ENCODE measurements around the gene ARHGAP26.
"Not testable (repeated sequence)": the region's sequence is repeated elsewhere in the genome, so short reads cannot be mapped to it uniquely, and the experiment has no call there.

ARHGAP26 gene

DNA sequence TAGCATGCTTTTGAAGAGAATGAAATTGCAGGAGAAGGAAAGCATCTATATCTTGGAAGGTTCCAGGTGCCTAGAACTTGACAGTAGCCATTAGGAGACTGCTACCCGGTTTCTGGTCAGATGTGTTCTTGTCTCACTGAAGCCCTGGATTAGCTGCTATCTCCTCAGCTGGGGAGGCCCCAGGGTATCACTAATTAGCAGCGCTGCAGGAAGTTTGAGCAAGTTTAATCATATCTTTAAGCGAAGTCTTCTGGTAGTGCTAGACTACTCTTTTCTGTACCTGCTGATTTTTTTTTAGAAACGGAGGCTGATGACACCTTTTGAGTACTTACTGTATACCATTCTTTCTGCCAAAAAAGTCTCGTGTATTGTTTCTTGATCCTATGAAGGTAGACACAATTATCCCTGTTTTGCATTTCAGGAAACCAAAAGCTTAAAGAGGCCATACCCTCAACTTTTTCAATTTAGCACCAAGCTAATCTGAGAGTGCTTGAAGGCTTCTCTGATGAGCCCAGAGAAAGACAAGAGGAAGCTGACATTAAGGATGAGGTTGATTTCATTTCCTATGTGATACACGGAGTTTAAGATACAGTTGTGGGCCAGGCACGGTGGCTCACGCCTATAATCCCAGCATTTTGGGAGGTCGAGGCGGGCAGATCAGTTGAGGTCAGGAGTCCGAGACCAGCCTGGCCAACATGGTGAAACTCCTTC lies 201.3 kb downstream of the ARHGAP26 start:
- DNase-seq, result no peak

DNA sequence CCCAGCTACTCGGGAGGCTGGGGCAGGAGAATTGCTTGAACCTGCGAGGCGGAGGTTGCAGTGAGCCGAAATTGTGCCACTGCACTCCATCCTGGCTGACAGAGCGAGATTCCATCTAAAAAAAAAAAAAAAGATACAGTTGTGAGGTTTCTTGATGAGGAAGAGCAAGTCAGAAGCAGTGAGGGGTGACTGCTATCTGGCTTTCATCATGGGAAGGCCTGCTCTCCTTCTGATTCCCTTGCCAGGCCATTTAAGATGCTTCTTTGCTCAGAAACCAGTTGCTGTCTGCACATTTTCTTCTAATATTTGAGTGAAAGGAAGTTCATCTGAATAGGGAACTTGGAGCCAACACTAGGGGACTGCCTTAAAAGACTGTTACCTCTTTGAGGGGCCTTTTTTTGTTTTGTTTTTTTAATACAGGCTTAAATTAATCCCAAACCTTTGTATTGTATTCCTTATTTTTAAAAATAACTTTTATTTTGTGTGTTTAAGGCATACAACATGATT lies 201.9 kb downstream of the ARHGAP26 start:
- DNase-seq, result no peak

DNA sequence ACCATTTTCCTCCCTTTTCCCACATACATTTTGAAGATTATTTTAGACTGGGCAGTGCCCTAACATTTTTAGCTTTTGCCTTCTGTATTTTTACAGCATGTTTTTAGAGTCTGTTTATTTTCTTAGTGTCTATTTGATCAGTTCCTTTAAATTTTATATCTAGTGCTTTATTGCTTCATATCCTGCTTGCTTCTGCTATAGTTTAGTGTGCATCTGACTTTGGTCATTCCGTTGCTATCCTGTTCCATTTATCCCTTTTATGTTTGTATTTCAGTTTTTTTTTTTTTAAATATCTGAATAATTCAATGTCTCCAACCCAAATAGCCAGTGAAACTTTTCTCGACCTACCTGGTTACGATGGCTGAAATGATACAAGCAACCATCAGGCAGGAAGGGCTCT lies 203.8 kb downstream of the ARHGAP26 start:
- no peak for DNase-seq

DNA sequence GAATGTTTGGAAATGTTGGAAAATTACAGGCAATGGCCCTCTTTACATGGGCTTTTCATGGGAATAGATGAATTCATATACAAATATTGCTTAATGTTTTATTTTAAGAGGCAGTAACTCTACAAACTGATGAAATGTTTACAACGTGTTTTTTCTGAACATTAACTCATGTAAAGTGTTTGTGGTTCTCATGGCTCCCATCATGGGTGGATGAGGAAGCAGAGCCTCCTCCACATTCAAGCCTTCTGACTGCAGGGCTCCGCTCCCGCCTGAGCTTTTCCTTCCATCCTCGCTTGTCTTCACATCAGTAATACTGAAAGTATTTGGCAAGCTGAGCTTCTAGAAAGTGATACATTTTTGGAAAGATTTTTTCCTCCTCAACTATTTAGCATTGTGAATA lies 204.2 kb downstream of the ARHGAP26 start:
- no peak for DNase-seq

DNA sequence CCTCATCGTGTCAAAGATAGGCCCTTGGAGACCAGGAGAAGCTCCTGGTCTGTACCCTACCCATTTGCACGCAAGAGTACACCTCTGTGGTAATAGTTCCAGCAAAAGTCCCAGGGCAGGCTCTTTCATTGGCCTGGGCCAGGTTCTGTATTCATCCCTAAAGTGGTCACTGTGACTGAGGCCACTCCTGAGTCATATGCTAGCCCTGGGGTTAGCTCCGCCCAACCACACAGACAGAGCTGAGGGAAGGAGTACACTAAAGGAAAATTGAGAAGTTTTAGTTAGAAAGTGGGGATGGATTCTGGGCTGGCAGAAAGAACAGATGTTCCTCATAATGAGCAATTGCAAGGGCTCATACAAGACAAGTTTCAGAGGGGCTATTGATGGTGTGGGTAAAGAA lies 206.7 kb downstream of the ARHGAP26 start:
- DNase-seq, result no peak

DNA sequence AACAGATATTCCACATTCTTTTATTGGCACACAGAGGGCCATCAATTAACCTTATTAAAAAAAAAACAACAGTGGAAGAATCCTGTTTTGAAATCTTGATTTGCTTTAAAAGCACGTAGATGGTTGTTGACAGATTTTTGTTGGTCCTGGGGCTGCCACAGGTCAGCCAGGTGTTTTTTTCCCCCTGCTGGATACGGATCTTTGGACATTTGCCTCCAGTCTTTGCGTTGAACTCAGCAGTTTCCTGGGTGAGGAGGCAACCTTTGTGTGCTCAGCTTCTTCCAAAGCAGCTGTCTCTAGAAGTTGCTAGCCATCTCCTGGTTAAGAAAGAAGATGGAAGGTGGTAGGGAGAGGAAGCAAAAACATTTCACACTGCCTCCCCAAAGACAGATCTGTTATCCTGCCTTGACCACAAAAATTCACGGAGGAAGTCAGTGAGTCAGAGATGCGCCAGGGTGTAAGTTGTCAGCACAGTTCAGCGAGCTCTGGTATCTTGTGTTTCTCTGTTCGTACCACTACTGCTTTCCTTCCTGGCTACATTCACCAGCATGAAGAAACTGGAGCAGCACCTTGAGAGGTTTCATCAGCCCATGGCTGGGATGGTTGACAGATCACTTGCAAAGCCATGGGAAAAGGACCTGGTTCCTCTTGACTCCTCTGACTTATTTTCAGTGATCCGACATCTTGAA lies 207.3 kb downstream of the ARHGAP26 start:
- peak; percentile 52 for DNase-seq

DNA sequence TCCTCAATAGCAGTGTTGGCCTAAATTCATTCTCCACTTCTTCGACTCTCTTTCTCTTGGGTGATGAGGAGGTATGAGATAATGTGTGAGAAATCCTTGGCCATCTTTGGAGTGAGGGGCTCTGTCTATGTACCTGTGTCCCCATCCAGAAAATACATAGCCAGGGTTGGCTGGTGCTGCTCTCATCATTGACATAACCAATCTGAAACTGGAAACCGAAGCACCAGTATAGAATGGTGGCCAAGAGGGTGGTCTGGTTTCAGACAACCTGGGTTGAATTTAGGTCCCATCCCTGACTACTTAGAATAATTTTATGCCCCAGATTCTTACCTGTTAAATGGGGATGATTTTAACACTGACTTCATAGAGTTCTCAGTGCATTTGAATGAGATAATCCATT lies 208.1 kb downstream of the ARHGAP26 start:
- no peak for DNase-seq

DNA sequence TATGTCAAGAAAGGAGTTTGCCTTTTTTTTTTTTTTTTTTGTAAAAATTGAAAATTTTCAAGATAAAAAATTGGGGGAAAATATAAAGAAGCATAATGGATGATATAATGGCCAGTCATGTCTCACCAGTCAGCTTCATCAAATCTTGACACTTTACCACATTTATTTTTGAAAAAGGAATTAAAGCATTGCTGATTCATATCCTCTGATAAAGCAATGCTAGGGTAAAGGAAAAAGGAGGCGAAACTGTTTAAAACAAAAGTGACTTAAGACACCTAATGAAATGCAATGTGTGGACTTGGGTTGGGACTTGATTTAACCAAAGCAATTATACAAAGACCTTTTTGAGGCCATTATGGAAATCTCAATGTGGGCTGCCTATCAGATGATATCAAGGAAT lies 208.5 kb downstream of the ARHGAP26 start:
- no peak for DNase-seq

DNA sequence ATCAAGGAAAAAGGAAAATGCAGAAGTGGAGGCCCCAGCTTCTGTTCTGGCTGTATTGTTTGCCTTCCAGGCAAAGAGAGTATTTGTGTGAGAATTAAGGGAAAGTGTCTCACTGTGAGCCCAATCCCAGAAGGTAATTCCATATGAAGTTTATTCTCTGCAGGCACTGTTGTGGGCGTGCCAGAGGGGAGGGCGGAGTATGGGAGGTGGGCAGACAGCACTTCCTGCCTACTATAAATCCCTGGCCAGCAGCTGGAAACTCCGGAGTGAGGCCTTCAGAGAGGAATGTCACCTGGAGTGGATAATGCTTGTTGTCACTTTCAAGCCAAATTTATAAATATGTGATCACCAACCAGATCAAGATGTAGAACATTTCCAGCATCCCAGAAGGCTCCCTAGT lies 209.5 kb downstream of the ARHGAP26 start:
- no peak for DNase-seq

DNA sequence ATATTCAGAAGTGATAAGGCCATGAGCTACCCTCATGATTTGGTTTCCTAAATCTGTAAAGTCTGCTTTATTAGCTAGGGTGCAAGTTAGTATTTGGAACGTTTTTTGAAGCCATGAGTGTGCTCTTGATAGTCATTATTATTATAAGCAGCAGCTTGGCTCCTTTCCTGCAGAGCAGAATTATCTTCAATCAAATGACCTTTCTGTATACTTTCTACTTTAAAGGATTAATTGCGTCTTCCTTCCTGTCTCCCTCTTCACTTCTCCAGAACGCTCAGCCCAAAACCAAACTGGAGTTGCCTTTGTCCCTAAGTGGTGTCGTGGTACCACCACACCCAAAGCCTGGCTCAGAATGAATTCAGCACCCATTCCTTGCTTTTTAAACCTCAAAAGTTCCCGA lies 211.3 kb downstream of the ARHGAP26 start:
- no peak for DNase-seq

DNA sequence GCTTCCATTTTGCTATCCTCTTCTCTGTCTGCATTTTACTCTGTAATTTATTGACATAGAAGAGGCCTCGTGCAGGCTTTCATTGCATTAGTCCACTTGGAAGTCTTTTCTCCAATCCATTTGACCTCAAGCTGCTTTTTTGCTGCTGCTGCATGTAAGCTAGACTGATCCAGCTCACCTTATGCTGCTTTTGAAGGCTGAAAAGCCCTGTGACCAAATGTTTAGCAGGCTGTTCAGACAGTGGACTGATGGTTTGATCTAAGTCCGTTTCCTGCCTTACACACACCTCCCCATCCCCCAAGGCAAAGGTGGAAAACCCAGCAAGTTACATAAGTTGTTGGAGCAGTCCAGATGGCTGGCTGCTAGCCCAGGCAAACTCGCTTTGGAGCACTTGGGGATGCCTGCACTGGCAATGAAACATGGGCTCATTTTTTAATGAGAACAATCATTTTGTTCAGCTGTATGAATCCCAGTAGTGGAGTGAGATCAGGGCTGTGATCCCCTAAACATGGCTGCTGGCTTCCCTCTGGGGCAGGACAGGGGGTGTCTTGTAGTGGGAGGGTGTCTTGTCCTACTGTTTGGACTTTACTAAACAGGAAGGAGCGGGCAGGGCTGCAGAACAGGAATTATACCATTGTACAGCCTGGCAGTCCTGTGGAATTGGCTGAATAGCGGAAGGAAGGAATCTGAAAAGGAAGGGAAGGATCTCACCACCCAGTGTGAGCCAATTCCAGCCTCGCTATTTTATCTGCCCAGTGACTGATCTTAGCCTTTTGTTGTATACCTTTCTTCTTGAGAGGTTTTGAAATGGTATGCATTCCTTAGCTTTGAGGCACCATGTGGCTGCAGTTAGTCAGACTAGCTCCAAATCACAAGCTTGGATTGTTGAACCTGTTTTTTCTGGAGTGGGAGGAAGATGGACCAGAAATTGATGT lies 212.0 kb downstream of the ARHGAP26 start:
- no peak for DNase-seq

DNA sequence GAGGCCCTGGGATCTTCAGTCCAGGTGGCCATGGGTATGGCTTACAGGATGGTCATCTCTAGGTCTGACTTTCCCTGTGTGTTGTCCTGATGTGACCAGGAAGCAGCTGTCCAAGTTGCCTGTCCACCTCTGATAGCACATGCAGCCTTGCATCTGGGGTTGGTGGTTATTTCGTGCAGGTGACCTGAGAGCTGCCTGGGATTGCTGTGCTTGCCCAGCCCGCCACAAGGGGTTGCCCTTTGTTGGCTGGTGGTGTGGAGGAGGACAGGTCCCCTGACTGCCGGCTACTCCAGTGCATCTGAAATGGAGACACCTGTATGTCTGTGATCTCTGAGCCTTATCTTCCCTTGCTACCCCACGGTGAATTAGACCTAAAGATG lies 212.6 kb downstream of the ARHGAP26 start:
- DNase-seq, result no peak

DNA sequence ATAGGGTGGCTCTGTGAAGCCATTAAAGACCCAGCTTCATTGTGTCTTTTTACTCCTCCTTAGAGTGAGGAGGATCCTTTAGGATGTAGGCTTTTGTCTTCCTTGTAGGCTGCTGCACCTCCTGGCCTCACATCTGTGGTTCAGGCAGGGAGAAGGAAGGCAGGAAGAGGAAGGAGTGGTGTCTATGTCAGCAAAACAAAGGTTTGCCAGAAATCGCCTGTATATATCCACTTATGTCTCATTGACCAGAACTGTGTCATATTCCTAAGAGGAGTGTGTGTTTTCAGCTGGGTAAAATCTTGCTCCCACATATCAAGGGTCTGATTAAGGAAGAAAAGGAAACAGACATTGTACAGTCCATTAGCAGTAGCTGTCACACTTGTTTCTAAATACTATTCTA lies 213.8 kb downstream of the ARHGAP26 start:
- no peak for DNase-seq

DNA sequence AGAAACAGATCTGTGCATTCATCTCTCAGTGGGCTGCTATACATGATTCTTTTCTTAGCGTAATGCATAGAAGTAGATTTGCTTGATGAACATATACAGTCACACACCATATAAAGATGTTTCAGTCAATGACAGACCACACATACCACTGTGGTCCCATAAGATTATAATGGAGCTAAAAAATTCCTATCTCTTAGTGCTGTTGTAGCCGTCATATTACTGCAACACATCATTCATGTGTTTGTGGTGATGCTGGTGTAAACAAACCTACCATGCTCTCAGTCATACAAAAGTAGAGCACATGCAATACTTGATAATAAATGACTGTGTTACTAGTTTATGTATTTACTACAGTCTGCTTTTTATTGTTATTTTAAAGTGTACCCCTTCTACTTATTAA lies 214.3 kb downstream of the ARHGAP26 start:
- DNase-seq, result no peak

DNA sequence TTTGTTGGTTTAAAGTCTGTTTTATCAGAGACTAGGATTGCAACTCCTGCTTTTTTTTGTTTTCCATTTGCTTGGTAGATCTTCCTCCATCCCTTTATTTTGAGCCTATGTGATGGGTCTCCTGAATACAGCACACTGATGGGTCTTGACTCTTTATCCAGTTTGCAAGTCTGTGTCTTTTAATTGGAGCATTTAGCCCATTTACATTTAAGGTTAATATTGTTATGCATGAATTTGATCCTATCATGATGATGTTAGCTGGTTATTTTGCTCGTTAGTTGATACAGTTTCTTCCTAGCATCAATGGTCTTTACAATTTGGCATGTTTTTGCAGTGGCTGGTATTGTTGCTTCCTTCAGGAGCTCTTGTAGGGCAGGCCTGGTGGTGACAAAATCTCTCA lies 219.1 kb downstream of the ARHGAP26 start:
- DNase-seq, result not testable (repeated sequence)

DNA sequence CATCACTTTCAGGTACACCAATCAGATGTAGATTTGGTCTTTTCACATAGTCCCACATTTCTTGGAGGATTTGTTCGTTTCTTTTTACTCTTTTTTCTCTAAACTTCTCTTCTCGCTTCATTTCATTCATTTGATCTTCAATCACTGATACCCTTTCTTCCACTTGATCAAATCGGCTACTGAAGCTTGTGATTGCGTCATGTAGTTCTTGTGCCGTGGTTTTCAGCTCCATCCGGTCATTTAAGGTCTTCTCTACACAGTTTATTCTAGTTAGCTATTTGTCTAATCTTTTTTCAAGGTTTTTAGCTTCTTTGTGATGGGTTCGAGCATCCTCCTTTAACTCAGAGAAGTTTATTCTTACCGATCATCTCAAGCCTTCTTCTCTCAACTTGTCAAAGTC lies 219.9 kb downstream of the ARHGAP26 start:
- not testable (repeated sequence) for DNase-seq

DNA sequence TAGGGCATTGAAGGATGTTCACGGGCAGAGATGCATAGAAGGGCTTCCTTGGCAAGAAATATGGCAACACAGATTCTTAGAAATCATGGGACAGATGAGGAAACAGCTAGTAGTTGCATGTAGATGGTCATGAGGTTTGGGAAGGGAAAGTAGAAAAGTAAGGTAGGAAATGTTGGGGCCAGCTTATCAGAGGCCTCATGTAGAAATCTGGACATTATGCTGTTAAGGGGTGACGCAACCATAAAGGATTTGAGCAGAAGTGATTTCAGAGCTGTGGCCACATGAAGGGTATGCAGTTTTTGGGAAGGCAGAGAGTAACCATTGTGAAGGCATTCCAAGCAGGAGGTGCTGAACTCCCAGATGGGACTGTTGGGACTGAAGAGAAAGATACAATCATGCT lies 224.0 kb downstream of the ARHGAP26 start:
- no peak for DNase-seq

DNA sequence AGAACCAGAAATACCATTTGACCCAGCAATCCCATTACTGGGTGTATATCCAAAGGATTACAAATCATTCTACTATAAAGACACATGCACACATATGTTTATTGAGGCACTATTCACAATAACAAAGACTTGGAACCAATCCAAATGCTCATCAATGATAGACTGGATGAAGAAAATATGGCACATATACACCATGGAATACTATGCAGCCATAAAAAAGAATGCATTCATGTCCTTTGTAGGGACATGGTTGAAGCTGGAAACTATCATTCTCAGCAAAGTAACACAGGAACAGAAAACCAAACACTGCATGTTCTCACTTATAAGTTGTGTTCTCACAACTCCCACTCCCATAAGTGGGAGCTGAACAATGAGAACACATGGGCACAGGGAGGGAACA lies 225.4 kb downstream of the ARHGAP26 start:
- not testable (repeated sequence) for DNase-seq

DNA sequence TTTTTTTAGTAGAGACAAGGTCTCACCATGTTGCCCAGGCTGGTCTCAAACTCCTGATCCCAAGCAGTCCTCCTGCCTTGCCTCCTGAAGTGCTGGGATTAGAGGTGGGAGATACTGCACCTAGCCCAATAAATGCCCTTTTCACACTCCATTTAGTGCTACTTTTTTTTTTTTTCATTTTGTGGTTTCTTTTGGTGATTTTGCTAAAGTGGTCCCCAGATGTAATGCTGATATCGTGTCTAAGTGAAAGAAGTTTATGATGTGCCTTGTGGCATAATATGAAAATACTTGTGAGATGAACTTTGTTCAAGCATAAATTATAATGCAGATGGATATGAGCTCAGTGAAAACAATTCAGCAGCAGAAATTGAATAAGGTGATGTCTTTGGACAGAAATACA lies 227.4 kb downstream of the ARHGAP26 start:
- DNase-seq, result no peak

DNA sequence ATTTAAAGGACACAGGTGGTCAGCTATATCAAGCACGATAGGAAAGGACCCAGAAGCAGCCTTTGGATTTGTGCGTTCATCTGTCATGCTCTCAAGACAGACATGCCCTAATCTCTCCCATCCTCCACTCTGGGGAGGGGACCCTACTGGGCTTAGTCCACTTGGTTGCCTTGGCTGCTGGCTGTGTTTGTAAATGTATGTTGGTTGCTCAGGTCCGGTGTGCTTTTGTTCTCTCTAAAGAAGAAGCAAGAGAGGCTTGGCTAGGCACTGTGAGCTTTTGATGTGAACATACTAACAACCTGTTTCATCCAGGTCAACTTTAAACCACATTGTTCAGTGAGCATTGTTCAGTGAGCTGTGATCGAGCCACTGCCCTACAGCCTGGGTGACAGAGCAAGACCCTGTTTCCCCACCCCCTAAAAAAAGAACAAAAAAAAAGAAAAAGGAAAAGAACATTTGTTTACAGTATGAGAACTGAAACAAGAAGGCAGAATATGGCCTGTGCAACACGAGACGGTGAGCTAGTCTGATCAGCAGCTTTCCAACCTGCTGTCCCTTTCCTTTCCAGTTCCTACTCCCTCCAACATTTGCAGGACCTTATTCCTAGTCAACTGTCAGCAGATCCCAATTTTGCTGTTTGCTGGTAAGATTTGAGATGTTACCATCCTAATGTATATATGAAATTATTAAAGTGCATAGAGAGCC lies 228.3 kb downstream of the ARHGAP26 start:
- no peak for DNase-seq

DNA sequence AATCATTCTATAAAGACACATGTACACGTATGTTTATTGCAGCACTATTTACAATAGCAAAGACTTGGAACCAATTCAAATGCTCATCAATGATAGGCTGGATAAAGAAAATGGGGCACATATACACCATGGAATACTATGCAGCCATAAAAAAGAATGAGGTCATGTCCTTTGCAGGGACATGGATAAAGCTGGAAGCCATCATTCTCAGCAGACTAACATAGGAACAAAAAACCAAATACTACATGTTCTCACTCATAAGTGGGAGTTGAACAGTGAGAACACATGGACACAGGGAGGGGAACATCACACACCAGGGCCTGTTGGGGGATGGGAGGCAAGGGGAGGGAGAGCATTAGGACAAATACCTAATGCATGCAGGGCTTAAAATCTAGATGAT lies 230.4 kb downstream of the ARHGAP26 start:
- not testable (repeated sequence) for DNase-seq

DNA sequence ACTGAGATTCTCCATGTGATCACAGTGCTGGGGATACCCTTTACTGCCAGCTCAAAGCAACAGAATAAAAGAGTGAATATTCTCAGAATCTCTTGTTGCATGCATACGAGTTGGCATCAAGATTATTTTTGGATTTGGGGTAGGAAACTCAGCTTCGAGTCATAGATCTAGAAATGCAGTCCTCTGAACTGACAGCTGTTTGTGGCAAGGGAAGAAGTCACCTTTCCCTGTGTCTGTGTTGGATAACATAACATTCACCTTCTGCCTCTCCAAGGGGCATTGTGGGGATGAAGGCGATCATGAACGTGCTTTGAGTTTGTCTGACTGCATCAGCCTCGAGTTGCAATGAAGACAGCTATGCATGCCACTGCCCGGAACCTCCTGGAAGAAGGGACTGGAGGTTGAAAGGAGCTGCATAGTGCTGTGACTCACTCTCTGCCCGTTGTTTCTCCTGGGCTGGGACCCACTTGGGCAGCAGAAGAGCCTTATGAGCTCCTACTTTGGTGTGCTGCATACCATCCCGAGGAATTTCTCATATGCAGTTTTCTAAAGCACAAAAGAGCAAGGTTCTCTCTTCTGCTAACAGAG lies 231.7 kb downstream of the ARHGAP26 start:
- peak; percentile 40 for DNase-seq

Measured in NK-92 treated with Interleukin-12 subunit alpha and Interleukin-12 subunit beta, amount 100 ng/mL, for 24 hours (cell line).